Activated T-cell treated with anti-CD3 and anti-CD28 coated beads, Interleukin-2, amount 50 U/mL, for 4 hours (primary cell): Measurements from ENCODE around the gene DPP3. TPM values are rescaled to one million over a fixed set of nuclear protein-coding genes. Genes with fewer than 3 reads are reported as not detected.
"Not testable (repeated sequence)": the region's sequence is repeated elsewhere in the genome, so short reads cannot be mapped to it uniquely, and the experiment has no call there.

Experiments used
- ATAC-seq, 2 donors: fragments of 200-7000 bp; cut with Tn5 transposase; one replicate each; pipeline ENCODE4 v1.10.0; 2021
- DNase-seq: peaks from one replicate; pipeline ENCODE4 v3.0.0-alpha.2; 2020
- H3K27me3 Mint-ChIP-seq: one replicate; pipeline ENCODE4 v1.8.0; 2021; ENCODE audit warnings: low read depth, mixed read lengths
- H3K36me3 Mint-ChIP-seq: one replicate; pipeline ENCODE4 v1.8.0; 2022; ENCODE audit warnings: mixed read lengths; ENCODE audit not compliant: insufficient read depth
- H3K4me1 Mint-ChIP-seq: one replicate; pipeline ENCODE4 v1.8.0; 2021; ENCODE audit warnings: low read depth, mixed read lengths
- H3K4me3 Mint-ChIP-seq: one replicate; pipeline ENCODE4 v1.8.0; 2021; ENCODE audit warnings: mild to moderate bottlenecking, moderate library complexity, mixed read lengths
- H3K9me3 Mint-ChIP-seq: one replicate; pipeline ENCODE4 v1.8.0; 2021; ENCODE audit warnings: mixed read lengths
- total RNA-seq, 3 donors: library from RNA; stranded (reverse); gene quantifications; one replicate each; pipeline ENCODE4 v1.2.1, GENCODE V29; 2021

The DPP3 gene
- total RNA-seq, 3 donors from 2014 or later: 123 to 142 (median 132) TPM

- Mint-ChIP-seq H3K36me3 (no peaks in the 10 kb centered on the region), H3K9me3 (no peaks in the 10 kb centered on the region), H3K4me1 (peaks cover 15% of the 10 kb centered on the region), H3K27me3 (peaks cover 16% of the 10 kb centered on the region), H3K4me3 (no peak overlapping the region)
- no peak for DNase-seq
- no peak for ATAC-seq
These were observed 28.6 kb upstream of the DPP3 start for GRCh38 chr11:66451663-66452062.

- H3K4me1 Mint-ChIP-seq: peaks cover 15% of the 10 kb centered on the region
- no peak for ATAC-seq
- H3K9me3 Mint-ChIP-seq: no peaks in the 10 kb centered on the region
- H3K4me3 Mint-ChIP-seq: no peak overlapping the region
- peaks cover 13% of the 10 kb centered on the region for H3K27me3 Mint-ChIP-seq
- DNase-seq: no peak
- no peaks in the 10 kb centered on the region for H3K36me3 Mint-ChIP-seq
These were observed 26.0 kb upstream of the DPP3 start for GRCh38 chr11:66454247-66454646.

GRCh38 chr11:66454828-66455227, 25.4 kb upstream of the DPP3 start:
- peak in 1 of 2 donors; percentile 38 for ATAC-seq
- no peaks in the 10 kb centered on the region for H3K36me3 Mint-ChIP-seq
- no peak overlapping the region for H3K4me3 Mint-ChIP-seq
- peaks cover 7% of the 10 kb centered on the region for H3K27me3 Mint-ChIP-seq
- H3K4me1 Mint-ChIP-seq: peaks cover 15% of the 10 kb centered on the region
- no peaks in the 10 kb centered on the region for H3K9me3 Mint-ChIP-seq
- no peak for DNase-seq

GRCh38 chr11:66457826-66458225, 22.4 kb upstream of the DPP3 start:
- no peaks in the 10 kb centered on the region for H3K36me3 Mint-ChIP-seq
- no peak overlapping the region for H3K4me3 Mint-ChIP-seq

GRCh38 chr11:66459138-66459778, 21.0 kb upstream of the DPP3 start:
- Mint-ChIP-seq H3K4me1 (peaks cover 8% of the 10 kb centered on the region), H3K9me3 (no peaks in the 10 kb centered on the region), H3K27me3 (no peaks in the 10 kb centered on the region), H3K4me3 (no peak overlapping the region), H3K36me3 (no peaks in the 10 kb centered on the region)
- ATAC-seq (peak in 1 of 2 donors; percentile 7), DNase-seq (no peak)

More at GRCh38 chr11:66457826-66458225, 22.4 kb upstream of the DPP3 start:
- H3K9me3 Mint-ChIP-seq: no peaks in the 10 kb centered on the region
- ATAC-seq: no peak
- no peak for DNase-seq
- H3K27me3 Mint-ChIP-seq: no peaks in the 10 kb centered on the region
- peaks cover 15% of the 10 kb centered on the region for H3K4me1 Mint-ChIP-seq

GRCh38 chr11:66462010-66462409, 18.2 kb upstream of the DPP3 start:
- ATAC-seq (no peak), DNase-seq (no peak)
- Mint-ChIP-seq H3K36me3 (no peaks in the 10 kb centered on the region), H3K4me3 (no peak overlapping the region), H3K27me3 (no peaks in the 10 kb centered on the region), H3K4me1 (peaks cover 11% of the 10 kb centered on the region), H3K9me3 (no peaks in the 10 kb centered on the region)

GRCh38 chr11:66462911-66463310, 17.3 kb upstream of the DPP3 start:
- Mint-ChIP-seq H3K9me3 (no peaks in the 10 kb centered on the region), H3K27me3 (no peaks in the 10 kb centered on the region), H3K36me3 (no peaks in the 10 kb centered on the region), H3K4me3 (no peak overlapping the region), H3K4me1 (peaks cover 17% of the 10 kb centered on the region)
- no peak for DNase-seq
- ATAC-seq: no peak

- H3K4me3 Mint-ChIP-seq, H3K27me3 Mint-ChIP-seq, H3K36me3 Mint-ChIP-seq, ATAC-seq, DNase-seq, H3K9me3 Mint-ChIP-seq: not testable (repeated sequence)
- peaks cover 23% of the 10 kb centered on the region for H3K4me1 Mint-ChIP-seq
These were observed 16.1 kb upstream of the DPP3 start for GRCh38 chr11:66464116-66464515.

- Mint-ChIP-seq H3K36me3 (no peaks in the 10 kb centered on the region), H3K27me3 (no peaks in the 10 kb centered on the region), H3K9me3 (no peaks in the 10 kb centered on the region), H3K4me3 (no peak overlapping the region), H3K4me1 (peaks cover 23% of the 10 kb centered on the region)
- DNase-seq (no peak), ATAC-seq (no peak)
These were observed 15.3 kb upstream of the DPP3 start for GRCh38 chr11:66464916-66465315.

GRCh38 chr11:66465373-66466224, 14.6 kb upstream of the DPP3 start:
- Mint-ChIP-seq H3K36me3 (no peaks in the 10 kb centered on the region), H3K9me3 (no peaks in the 10 kb centered on the region), H3K4me3 (peak overlapping the region; percentile 80), H3K4me1 (peaks cover 23% of the 10 kb centered on the region), H3K27me3 (no peaks in the 10 kb centered on the region)
- no peak for DNase-seq
- no peak for ATAC-seq

GRCh38 chr11:66466225-66467033, 13.8 kb upstream of the DPP3 start, which contains the start of gene PELI3:
Gene PELI3, plus strand, starts transcription at chr11:66466905. Its CDS starts 1,224 bp downstream, at chr11:66468129.
- peak; percentile 88 to 91 for ATAC-seq
- no peaks in the 10 kb centered on the region for H3K9me3 Mint-ChIP-seq
- peak within 1 kb of the TSS; percentile 87 for H3K4me3 Mint-ChIP-seq
- no peaks in the 10 kb centered on the region for H3K36me3 Mint-ChIP-seq
- peak; percentile 95 for DNase-seq
- H3K27me3 Mint-ChIP-seq: no peaks in the 10 kb centered on the region
- H3K4me1 Mint-ChIP-seq: peaks cover 23% of the 10 kb centered on the region

GRCh38 chr11:66467034-66467659, 13.1 kb upstream of the DPP3 start:
- Mint-ChIP-seq H3K9me3 (no peaks in the 10 kb centered on the region), H3K36me3 (no peaks in the 10 kb centered on the region), H3K4me1 (peaks cover 23% of the 10 kb centered on the region), H3K27me3 (no peaks in the 10 kb centered on the region), H3K4me3 (peak overlapping the region; percentile 87)
- ATAC-seq (peak; percentile 65 to 66), DNase-seq (no peak)

GRCh38 chr11:66467756-66468155, 12.5 kb upstream of the DPP3 start:
- no peak for DNase-seq
- H3K4me1 Mint-ChIP-seq: peaks cover 23% of the 10 kb centered on the region

GRCh38 chr11:66468691-66469090, 11.5 kb upstream of the DPP3 start:
- DNase-seq: no peak
- Mint-ChIP-seq H3K36me3 (no peaks in the 10 kb centered on the region), H3K9me3 (no peaks in the 10 kb centered on the region), H3K27me3 (no peaks in the 10 kb centered on the region), H3K4me1 (peaks cover 23% of the 10 kb centered on the region), H3K4me3 (peak overlapping the region; percentile 87)
- ATAC-seq: no peak

More at GRCh38 chr11:66467756-66468155, 12.5 kb upstream of the DPP3 start:
- Mint-ChIP-seq H3K4me3 (peak overlapping the region; percentile 87), H3K27me3 (no peaks in the 10 kb centered on the region), H3K9me3 (no peaks in the 10 kb centered on the region), H3K36me3 (no peaks in the 10 kb centered on the region)
- no peak for ATAC-seq
